ENCODE data around the gene GUCY1A1. TPM values are rescaled to one million over a fixed set of nuclear protein-coding genes. Genes with fewer than 3 reads are reported as not detected.
"Not testable (repeated sequence)": the region's sequence is repeated elsewhere in the genome, so short reads cannot be mapped to it uniquely, and the experiment has no call there.

Gene GUCY1A1
- total RNA-seq, 1 experiment from 2014 or later, result 9.2 TPM

DNA sequence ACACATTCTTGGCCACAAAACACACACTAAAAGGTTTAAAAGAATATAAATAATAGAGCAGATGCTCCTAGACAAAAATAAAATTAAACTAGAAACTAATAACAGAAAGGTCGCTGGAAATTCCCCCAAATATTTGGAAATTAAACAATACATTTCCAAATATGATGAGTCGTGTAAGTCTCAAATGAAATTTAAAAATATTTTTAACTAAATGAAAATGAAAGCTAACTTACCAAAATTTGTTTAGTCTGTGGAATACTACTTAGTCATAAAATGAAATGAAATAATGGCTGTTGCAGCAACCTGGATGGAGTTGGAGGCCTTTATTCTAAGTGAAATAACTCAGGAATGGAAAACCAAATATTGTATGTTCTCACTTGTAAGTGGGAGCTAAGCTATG lies 20.6 kb upstream of the GUCY1A1 start:
- CTCF ChIA-PET, result no interaction called here
- no peaks in the 10 kb centered on the region for H3K4me1 ChIP-seq (ENCODE audit: insufficient read depth, low read length)
- POLR2A ChIA-PET (ENCODE audit: unreplicated experiment), result no interaction called here
- H3K9me2 ChIP-seq (replicated peaks; ENCODE audit: low read length), result no peaks in the 10 kb centered on the region
- intact Hi-C loops (cut with micrococcal nuclease), result no loop called here
- H3K27ac ChIP-seq (ENCODE audit: low read length), result no peak overlapping the region
- H3K9me3 ChIP-seq (ENCODE audit: low read length), result no peaks in the 10 kb centered on the region
- TF ChIP-seq, protein P1, sequence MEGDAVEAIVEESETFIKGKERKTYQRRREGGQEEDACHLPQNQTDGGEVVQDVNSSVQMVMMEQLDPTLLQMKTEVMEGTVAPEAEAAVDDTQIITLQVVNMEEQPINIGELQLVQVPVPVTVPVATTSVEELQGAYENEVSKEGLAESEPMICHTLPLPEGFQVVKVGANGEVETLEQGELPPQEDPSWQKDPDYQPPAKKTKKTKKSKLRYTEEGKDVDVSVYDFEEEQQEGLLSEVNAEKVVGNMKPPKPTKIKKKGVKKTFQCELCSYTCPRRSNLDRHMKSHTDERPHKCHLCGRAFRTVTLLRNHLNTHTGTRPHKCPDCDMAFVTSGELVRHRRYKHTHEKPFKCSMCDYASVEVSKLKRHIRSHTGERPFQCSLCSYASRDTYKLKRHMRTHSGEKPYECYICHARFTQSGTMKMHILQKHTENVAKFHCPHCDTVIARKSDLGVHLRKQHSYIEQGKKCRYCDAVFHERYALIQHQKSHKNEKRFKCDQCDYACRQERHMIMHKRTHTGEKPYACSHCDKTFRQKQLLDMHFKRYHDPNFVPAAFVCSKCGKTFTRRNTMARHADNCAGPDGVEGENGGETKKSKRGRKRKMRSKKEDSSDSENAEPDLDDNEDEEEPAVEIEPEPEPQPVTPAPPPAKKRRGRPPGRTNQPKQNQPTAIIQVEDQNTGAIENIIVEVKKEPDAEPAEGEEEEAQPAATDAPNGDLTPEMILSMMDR (conservative IDR thresholded peaks at IDR 0.05; ENCODE audit: low read depth, low read length), result no peak
- TF ChIP-seq EZH2phosphoT487 (IDR thresholded peaks at IDR 0.05; ENCODE audit: borderline replicate concordance, low read length) (no peak), EZH2 (IDR thresholded peaks at IDR 0.05; ENCODE audit: low read length, unreplicated experiment) (no peak)
- no peaks in the 10 kb centered on the region for H3K79me2 ChIP-seq (ENCODE audit: low read length)
- ATAC-seq, result no peak
- no peaks in the 10 kb centered on the region for H3F3A ChIP-seq (ENCODE audit: low read length, unreplicated experiment)
- BruUV-seq (replicated peaks), result no TSS peak
- H3K9ac ChIP-seq (ENCODE audit: low read length), result no peak overlapping the region
- H3K27me3 ChIP-seq (ENCODE audit: low read length), result no peaks in the 10 kb centered on the region
- H3K4me2 ChIP-seq (ENCODE audit: low read length), result no peak overlapping the region
- no peak overlapping the region for H3K4me3 ChIP-seq (ENCODE audit: low read length)
- no peaks in the 10 kb centered on the region for H3K36me3 ChIP-seq (ENCODE audit: low read depth, low read length)
- H4K20me1 ChIP-seq (ENCODE audit: low read length), result no peaks in the 10 kb centered on the region
- DNase-seq, result no peak
- H2AFZ ChIP-seq (ENCODE audit: low read length), result no peak overlapping the region

DNA sequence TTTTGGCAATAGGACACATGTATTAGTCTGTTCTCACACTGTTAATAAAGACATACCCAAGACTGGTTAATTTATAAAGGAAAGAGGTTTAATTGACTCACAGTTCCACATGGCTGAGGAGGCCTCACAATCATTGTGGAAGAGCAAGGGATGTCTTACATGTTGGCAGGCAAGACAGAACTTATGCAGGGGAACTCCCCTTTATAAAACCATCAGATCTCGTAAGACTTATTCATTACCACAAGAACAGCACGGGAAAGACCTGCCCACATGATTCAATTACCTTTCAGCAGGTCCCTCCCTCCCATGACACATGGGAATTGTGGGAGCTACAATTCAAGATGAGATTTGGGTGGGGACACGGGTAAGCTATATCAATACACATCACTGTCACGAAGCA lies 15.9 kb upstream of the GUCY1A1 start:
- ATAC-seq; H3K9me2 ChIP-seq (replicated peaks; ENCODE audit: low read length); H3K9ac ChIP-seq (ENCODE audit: low read length); H3K4me1 ChIP-seq (ENCODE audit: insufficient read depth, low read length); H3K9me3 ChIP-seq (ENCODE audit: low read length); H3K36me3 ChIP-seq (ENCODE audit: low read depth, low read length); H3K4me2 ChIP-seq (ENCODE audit: low read length); H3K27ac ChIP-seq (ENCODE audit: low read length); H3K4me3 ChIP-seq (ENCODE audit: low read length); BruUV-seq (replicated peaks); H3F3A ChIP-seq (ENCODE audit: low read length, unreplicated experiment); H3K79me2 ChIP-seq (ENCODE audit: low read length); DNase-seq; H2AFZ ChIP-seq (ENCODE audit: low read length); CTCF ChIA-PET; H4K20me1 ChIP-seq (ENCODE audit: low read length); intact Hi-C loops (cut with micrococcal nuclease); H3K27me3 ChIP-seq (ENCODE audit: low read length); POLR2A ChIA-PET (ENCODE audit: unreplicated experiment): not testable (repeated sequence)

DNA sequence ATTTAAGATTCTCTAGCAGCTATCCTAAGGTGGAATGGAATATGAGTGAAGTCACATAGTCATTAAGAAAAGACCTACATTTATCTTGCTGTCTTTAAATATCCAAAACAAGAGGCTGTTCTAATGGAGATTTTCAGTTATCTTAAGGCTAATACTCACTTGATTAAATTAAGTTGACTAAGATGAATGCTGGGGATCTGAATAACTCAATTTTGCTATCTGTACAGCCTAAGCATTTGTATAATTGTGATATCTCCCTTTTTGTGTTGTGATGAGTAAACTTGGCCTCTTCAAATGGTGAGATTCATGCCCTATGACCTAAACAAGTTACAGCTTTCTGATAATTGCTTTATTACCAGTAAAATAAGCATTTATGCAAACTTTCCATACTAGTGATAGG lies 13.6 kb upstream of the GUCY1A1 start:
- Histone ChIP-seq H3K4me2 (ENCODE audit: low read length) (no peak overlapping the region), H3F3A (ENCODE audit: low read length, unreplicated experiment) (no peaks in the 10 kb centered on the region), H3K27ac (ENCODE audit: low read length) (no peak overlapping the region), H3K4me1 (ENCODE audit: insufficient read depth, low read length) (no peaks in the 10 kb centered on the region), H2AFZ (ENCODE audit: low read length) (no peak overlapping the region), H3K9me3 (ENCODE audit: low read length) (no peaks in the 10 kb centered on the region), H3K79me2 (ENCODE audit: low read length) (no peaks in the 10 kb centered on the region), H3K4me3 (ENCODE audit: low read length) (no peak overlapping the region), H4K20me1 (ENCODE audit: low read length) (no peaks in the 10 kb centered on the region), H3K36me3 (ENCODE audit: low read depth, low read length) (no peaks in the 10 kb centered on the region), H3K27me3 (ENCODE audit: low read length) (no peaks in the 10 kb centered on the region), H3K9me2 (replicated peaks; ENCODE audit: low read length) (no peaks in the 10 kb centered on the region), H3K9ac (ENCODE audit: low read length) (no peak overlapping the region)
- TF ChIP-seq EZH2 (IDR thresholded peaks at IDR 0.05; ENCODE audit: low read length, unreplicated experiment) (no peak), EZH2phosphoT487 (IDR thresholded peaks at IDR 0.05; ENCODE audit: borderline replicate concordance, low read length) (no peak)
- TF ChIP-seq, protein P1 (conservative IDR thresholded peaks at IDR 0.05; ENCODE audit: low read depth, low read length), result no peak
- ChIA-PET POLR2A (ENCODE audit: unreplicated experiment) (no interaction called here), CTCF (no interaction called here)
- intact Hi-C loops (cut with micrococcal nuclease), result no loop called here
- no peak for DNase-seq
- no TSS peak for BruUV-seq (replicated peaks)
- no peak for ATAC-seq

All from PC-3 (cell line).